NK-92 (cell line): ENCODE data around the gene PAWR.

Experiments
- DNase-seq: peaks from one replicate; lab custom pipeline; 2025; ENCODE audit not compliant: unreplicated experiment; lab: John Stamatoyannopoulos, UW

The PAWR gene, protein sequence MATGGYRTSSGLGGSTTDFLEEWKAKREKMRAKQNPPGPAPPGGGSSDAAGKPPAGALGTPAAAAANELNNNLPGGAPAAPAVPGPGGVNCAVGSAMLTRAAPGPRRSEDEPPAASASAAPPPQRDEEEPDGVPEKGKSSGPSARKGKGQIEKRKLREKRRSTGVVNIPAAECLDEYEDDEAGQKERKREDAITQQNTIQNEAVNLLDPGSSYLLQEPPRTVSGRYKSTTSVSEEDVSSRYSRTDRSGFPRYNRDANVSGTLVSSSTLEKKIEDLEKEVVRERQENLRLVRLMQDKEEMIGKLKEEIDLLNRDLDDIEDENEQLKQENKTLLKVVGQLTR

DNA sequence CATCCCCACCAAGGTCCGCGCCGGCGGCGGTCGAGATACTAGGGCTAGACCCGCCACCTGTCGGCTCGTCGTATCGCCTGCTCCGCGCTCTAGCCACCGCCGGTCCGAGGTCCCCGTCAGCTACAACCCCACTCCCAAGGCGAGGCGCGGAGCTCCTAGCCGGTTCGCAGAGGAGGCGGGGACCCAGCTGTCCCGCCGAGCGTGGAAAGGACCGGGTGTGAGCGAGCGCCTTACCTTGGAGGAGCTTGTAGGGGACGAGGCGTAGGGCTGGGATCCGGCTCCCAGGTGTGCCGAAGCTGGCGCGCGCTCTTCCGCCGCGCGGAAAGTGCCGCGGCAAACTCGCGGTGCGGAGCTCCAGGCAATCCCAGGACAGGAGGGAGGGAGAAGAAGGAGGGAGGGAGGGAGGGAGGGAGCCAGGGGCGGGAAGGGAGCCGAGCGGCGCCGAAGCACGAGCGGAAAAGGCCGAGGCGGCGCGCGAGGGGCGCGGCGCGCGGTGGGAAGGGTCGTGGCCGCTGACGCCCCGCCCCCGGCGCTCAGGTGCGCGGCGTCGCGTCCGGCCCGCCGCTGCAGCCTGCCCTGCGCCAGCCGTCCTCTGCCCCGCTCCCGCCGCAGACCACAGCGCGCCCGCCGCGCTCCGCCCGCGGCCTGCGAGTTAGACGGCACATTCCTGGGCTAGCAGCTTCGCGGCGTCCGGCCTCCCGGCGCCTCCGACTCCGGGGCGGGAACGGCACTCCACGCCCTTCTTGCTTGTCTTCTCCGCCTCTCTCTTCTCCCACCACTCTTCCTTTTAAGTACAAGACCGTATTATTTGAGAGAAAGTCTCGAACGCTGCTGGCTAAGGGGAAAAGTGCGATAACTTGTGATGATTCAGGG lies at the start of gene PAWR:
PAWR (minus strand) TSS at position 327 of the 873 bp plus-strand sequence. CDS start 720 bp downstream, outside the sequence.
- DNase-seq = no peak

DNA sequence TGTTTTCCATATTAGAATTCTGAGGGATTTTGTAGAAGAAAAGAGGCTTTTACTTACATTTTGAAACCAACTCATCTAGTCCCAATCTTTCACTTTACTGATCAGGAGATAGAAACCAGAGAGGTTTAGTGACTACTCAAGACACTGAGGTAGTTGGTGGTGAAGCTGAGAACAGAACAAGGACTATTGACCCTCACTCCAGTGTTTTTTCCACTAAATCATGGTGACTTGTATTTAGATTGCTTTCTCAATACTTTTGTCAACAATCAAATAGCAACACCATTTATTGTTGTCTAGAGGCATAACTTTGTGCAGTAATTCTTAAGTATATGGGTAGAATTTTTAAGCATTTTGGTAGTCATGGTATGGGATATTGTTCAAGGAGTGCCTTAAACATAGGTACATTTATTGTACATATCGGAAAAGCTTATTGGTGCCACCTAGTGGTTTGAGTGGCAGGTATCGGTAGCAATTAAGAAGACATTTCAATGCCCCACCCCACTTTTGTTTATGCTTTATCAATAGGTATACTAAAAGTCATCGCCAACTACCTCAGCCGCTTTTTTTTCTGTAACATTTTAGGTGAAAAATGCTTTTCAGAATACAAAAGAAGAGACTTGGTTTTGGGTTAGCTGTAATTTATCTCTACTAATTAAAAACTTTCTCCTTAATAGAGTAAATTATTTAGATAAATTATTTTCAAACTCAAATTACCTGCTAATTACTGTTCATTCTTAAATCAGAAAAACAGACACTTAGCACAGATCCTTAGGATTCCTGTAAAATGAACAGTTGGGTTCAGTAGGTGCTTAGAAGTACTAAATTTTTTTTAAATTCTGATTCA lies 47.3 kb upstream of the PAWR start:
- DNase-seq = no peak

DNA sequence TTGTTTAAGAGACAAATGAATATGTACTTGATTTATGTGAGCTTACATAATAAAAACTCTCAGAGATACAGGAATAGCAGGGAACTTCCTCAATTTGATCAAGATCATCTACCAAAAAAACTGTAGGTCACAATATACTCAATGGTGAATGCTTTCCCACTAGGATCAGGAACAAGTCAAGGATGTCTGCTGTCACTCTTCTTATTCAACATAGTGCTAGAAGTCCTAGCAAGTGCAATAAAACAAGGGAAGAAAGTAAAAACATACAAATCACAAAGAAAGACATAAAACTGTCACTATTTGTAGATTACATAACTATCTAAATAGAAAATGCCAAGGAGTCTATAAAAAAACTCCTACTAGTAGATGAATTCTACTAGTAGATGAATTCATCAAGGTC lies 41.9 kb upstream of the PAWR start:
- DNase-seq = no peak

DNA sequence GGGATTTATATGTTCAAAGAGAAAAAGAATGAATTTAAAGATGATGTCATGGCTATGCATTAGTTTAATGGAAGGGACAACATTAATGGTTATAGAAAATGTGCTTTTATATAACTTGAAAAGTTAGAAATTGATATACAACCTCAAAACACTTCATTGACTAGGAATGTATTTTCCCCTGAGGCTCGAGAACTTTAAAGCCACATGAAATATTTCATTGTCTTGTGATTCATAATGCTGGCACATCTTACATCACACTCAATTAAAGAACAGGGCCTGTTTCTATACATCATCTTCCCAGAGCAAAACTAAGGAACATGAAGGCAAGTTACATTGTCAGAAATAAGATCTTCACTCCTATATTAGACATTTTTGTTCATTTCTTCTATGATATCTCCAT lies 35.2 kb upstream of the PAWR start:
- no peak for DNase-seq

DNA sequence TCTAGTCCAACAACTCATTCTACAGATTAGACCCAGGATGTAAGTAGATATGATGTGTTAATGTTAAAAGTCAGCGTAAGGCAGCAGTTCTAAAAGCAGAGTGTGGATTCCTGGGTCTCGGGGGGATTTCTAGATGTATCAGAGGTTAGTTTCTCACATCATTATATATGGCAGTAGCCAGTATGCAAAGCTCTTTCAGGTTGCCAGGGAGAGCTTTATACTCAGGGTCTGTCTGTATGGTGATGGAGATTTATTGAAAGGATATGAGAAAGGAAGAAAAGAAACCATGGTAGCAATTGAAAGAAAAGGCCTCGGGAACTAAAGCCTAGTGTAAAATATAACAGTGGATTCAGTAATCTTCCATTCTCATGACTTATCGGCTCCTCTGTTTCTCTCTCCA lies 26.2 kb upstream of the PAWR start:
- DNase-seq = no peak

DNA sequence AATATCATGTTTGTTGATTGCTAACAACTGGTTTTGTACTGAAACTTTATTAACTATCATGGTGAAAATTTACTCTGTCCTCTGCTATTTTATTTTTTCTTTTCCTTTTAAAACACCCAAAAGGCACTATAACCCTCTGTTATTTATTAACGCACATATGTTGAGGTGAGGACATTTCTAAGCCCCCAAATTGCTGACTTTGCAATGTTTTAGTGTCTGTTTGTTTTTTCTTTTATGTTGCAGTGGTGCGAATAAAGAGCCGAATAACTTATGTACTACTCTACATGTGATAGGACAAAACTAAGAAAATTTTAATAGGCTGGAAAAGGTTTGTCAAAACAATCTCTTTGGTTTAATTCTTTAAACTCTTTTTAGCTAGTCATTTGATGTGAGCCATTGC lies 24.5 kb upstream of the PAWR start:
- no peak for DNase-seq

DNA sequence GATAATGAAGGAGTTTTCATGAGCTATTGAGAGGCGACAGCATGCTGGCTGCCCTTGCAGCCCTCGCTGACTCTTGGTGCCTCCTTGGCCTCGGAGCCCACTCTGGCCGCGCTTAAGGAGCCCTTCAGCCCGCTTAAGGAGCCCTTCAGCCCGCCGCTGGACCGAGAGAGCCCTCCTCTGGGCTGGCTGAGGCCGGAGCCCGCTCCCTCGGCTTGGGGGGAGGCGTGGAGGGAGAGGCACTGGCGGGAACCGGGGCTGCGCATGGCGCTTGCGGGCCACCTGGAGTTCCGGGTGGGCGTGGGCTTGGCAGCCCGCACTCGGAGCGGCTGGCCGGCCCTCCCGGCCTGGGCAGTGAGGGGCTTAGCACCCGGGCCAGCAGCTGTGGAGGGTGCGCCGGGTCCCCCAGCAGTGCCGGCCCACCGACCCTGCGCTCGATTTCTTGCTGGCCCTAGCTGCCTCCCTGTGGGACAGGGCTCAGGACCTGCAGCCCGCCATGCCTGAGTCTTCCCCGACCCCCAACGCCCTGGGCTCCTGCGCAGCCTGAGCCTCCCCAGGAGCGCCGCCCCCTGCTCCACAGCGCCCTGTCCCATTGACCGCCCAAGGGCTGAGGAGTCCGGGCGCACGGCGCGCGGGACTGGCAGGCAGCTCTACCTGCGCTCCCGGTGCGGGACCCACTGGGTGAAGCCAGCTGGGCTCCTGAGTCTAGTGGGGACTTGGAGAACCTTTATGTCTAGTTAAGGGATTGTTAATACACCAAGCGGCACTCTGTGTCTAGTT lies 20.1 kb upstream of the PAWR start:
- no peak for DNase-seq

DNA sequence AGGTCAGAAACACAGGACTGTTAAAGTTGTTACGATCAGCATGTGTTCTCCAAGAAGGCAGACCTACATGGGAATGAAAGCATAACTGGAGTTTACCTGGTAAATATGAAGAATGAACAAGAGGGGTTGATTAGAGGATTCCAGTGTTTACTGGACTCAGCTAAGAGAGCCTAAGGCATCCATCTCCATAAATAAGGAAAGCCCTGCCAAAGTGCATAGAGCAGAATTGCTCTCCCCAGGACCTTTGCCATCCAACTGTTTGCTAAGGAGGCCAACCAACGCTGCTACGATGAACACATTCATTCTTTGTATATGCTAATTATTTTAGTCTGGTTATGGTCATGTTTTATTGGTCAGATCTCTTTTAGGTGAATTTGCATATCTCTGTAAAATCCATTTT lies 17.1 kb upstream of the PAWR start:
- no peak for DNase-seq

DNA sequence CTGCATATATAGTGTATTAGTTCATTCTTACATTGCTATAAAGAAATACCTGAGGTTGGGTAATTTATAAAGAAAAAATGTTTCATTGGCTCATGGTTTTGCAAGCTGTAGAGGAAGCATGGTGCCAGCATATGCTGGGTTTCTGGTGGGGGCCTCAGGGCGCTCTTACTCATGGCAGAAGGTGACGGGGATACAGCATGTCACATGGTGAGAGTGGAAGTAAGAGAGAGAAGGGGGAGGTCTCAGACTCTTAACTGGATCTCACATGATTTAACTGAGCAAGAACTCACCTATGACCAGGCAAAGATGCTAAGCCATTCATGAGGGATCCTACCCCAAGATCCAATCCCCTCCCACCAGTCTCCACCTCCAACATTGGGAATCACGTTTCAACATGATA lies 15.9 kb upstream of the PAWR start:
- DNase-seq = no peak

DNA sequence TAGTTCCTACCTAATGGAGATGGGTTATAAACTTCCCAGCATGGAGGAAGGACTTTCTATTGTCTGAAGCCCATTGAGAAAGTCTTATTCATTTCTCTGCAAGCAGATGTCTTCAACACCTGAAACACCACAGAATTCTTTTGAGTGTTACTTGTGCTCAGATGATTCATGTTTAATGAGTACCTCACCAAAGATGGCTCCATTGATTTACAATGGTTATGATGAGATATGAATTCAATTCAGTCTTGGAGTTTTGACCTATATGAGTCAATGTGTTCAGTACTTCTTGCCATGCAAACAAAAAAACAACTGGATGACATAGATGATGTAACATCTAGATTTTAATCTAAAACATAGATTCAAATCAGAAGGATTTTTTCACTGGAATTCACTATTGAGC lies 15.4 kb upstream of the PAWR start:
- DNase-seq = no peak

DNA sequence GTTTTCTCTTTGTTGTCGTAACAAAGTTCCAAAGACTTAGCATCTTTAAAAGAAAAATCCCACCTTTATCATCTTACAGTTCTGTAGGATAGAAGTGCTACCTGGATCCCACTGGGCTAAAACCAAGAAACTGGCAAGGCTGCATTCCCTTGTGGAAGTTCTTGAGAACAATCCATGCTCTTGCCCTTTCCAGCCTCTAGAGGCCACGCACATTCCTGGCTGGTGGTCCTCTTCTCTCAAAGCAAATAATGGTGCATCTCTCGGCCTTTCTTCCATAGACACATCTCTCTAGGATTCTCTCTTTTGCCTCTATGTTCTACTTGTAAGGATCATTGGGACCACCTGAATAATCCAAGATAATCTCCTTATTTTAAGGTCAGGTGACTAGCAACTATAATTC lies 8.2 kb upstream of the PAWR start:
- no peak for DNase-seq

DNA sequence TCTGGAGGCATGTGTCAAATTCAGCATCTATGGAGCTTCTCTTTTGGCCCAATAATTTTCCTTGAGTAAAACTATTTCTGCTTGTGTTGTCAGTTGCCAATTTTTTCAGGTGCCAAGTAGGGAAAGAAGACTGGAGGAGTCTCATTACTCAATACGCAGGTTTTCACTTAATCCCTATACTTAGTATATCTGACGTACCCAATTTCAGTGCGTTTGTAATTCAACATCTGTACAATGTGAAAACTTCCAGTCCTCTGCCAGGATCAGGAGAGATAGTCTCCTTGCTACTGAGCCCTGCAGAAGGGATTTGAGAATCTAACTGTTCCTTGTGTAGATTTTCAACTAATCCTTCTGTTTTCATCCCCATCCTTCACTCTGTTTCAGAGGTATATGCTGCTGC lies 5.7 kb upstream of the PAWR start:
- no peak for DNase-seq

DNA sequence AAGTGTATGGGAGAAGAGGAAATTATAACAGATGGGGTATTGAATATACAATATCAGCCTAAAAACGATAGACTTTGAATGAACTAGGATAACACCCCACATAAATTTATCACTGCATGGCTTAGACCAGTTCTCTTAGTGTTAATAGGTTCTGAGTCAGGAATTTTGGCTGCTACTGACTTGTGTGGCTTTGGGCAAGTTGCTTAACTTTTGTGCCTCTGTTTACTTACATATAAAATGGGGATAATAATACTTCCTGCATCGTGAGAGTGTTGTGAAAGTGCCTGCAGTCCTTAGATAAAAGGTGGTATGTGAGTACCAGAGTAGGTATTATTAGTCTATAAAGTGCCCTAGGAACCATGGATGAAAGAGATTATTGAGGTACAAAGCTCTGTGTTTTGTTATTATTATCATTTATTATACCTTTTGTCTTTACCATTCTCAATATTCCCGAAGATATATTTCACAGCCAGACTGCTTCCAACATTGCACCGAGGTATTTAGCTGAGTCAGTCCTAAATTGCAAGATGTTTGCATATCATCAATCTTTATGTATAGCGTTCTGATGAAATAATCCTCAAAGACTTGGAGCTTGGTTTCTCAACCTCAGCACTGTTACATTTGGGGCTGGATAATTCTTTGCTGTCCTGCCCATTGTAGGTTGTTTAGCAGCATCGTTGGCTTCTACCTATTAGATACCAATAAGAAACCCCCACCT lies 2.3 kb upstream of the PAWR start:
- no peak for DNase-seq

DNA sequence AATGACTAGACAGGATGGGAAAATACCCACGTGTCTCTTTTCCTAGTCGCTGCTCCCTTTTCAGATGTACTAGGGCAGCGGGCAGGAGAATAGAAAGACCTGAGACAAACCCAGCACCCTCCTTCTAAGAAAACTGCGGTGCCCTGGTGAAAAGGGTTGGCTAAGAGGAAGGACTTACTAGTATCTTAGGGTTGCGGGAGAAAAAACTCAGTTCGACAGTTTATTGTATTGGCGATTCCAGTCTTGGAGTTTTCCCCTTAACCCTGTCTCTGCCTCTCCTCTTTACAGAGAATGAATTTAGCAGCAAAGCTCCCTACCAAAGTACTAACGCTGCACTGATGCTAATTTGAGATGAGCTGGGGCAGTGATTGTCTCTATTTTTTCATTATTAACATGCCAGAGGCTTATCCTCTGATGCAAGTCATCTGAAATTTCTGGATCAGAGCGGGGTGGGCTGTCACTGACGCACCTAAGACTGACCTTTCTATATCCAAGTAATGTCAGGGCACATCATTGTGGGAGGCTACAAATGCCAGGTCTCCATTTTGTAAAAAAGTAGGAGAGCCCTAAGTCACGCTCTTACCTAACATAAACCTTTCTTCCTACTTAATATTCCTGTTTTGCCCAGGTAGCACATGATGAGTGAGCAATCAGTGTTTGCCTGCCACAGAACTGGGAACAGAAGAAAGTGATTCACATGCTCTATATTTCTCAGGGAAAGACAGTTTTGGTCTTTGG lies 916 bp upstream of the PAWR start:
- no peak for DNase-seq

DNA sequence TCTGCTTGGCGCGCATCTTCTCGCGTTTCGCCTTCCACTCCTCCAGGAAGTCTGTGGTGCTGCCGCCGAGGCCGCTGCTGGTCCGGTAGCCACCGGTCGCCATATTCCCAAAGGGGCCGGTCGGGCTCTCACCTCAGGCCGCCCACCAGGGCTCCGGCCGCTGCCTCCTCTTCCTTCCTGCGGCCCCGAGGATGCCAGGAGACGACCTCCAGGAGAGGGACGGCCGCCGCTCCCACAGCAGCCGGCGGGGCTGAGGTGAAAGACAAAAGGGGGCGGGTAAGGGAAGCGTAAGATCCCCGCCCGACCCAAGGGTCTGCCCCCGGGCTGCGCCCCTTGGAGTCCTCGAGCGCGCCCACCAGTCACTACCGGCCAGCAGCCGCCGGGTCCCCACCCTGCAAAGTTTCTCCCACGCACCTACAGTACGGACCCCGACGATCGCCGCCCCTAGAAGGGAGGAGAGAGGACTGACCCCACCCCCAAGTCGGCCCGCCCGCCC lies 574 bp downstream of the PAWR start:
- no peak for DNase-seq

DNA sequence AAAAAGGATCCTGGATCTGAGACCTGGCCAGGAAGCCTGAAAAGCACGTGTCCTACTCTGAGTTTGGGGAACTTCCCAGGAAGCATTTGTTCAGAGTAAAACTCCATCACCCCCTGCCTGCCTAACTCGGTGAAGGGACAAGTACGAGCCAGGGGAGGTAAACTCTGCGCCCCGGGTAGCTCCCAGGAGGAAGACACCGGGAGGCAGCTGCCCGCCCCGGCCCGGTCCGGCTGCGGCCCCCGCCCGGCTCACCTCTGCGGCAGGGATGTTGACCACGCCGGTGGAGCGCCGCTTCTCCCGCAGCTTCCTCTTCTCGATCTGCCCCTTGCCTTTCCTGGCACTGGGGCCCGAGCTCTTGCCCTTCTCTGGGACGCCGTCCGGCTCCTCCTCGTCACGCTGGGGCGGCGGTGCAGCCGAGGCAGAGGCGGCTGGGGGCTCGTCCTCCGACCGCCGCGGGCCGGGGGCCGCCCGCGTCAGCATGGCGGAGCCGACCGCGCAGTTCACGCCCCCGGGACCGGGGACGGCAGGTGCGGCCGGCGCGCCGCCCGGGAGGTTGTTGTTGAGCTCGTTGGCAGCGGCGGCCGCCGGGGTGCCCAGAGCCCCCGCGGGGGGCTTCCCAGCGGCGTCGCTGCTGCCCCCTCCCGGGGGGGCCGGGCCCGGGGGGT lies 1.2 kb downstream of the PAWR start:
- no peak for DNase-seq

DNA sequence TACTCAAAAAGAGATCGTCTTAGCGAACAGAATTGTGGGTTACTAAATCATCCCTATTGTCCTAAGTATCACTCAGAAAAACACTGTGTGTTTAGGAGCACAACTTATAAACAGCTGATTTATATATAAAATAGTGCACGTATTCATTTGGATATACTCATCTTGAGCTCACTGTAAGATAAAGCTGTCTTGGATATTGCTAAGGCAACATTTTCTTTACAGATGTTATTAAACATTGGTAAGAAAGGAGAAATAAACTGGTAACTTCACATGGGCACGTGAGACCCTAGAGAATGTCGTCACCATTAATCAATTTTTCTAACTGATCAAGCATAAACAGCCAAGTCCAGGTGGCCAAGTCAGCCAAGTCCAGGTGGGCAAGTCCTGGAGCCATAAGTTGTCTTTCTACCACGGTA lies 1.7 kb downstream of the PAWR start:
- no peak for DNase-seq

DNA sequence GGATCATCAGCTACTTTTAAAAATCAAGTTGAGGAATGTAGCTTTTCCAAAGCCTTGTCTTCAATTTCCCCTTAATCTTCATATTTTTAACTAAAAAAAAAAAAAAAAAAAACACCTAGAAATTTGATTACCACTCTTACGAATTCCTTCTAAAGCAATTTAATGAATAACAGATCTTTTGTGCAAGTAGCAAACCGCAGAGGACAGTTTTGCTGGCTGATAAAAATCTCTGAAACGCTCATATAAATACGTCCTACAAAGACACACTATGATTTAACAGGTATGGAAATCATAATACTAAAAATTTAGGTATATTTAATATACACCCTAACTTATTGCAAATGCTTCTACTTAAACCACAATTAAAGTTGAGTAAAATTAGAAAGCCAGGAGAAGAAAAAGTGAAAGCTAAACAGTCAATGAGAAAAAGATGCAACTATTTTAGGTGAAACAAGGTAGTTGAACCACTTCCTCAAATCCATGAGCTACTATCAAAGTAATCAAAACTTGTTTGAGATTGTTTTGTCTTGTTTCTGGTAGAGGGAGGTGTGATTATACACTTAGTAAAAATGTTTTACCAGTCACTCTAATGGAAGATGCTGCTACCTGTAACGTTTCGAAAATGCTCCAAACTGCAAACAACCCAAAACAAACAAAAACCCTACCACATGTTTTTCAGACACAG lies 2.2 kb downstream of the PAWR start:
- DNase-seq = no peak
